ENCODE results near the gene FGR.

GRCh38 chr1:27609618-27610240 lies 25.3 kb downstream of the FGR start:
- no peak for TF ChIP-seq CTCF (IDR thresholded peaks at IDR 0.05; ENCODE audit: insufficient read depth, low read length, poor library complexity, severe bottlenecking)
- TF ChIP-seq EZH2phosphoT487 (conservative IDR thresholded peaks at IDR 0.05; ENCODE audit: low read length): no peak

Data from SU-DHL-6 (cell line).